Right forelimb (tissue), 1 donor: ENCODE data around the gene MSLN.
"Not testable (repeated sequence)": the region's sequence is repeated elsewhere in the genome, so short reads cannot be mapped to it uniquely, and the experiment has no call there.

Experiments
- DNase-seq: peaks from one replicate; pipeline ENCODE4 v3.0.0-alpha.2; 2018

MSLN gene

GRCh38 chr16:735982-736453 lies 24.5 kb upstream of the MSLN start:
- no peak for DNase-seq

- no peak for DNase-seq
These were observed 23.5 kb upstream of the MSLN start for GRCh38 chr16:736936-737481.

DNA sequence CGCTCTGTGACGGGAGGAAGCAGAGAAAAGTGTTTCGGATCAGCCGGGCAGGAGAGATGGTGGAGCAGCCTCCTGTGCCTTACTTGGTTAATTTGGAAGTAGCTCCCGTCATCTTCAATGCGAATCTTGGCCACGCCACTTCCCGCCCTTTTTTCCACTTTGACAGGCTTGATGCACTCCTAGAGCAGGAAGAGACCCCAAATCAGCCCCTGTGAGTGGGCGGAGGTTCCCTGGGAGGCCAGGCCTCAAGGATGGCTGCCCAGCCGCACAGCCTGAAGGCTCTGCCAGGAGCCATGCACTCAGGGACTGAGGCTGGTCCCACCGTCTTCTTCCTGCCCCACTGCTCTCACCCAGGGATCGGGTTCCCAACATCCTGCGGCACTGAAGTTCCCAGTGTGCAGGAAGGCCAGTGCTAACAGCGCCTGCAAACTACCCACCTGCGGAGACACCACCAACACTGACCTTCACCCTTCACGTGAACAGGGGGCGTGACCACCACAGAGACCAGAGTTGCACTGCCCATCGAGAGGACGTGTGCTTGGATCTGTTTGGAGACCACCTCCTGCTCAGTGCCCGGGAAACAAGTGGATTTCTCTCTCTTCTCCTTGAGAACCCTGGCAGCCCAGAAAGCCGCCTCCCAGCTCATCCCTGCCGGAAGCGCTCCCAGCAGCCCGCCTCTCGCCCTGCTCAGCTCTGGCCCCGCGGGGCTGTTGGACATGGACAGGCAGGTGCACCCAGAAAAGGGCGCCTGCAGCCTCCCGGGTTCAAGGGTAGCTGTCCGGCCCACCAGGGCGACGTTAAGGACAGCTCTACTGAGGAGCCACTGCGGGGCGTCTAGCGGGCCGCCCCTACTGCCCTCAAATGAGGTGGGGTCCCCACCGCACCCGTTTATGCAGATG lies 20.7 kb upstream of the MSLN start:
- no peak for DNase-seq

DNA sequence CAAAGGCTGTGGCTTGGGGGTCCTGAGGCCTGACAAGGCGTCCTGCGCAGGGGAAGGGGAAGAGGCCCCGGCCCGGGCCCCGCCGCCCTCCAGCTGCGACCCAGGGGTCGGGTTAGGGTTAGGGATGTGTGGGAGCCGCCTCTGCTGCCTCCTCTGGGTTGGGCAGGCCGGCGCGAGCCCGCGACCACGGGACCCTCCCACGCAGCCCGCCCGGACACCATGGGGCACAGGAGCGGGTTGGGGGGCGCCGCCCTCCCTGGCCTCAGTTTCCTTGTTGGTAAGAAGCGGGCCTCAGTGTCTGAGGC lies 20.1 kb upstream of the MSLN start:
- no peak for DNase-seq

- DNase-seq = peak; percentile 93
These were observed 19.6 kb upstream of the MSLN start, which contains the start of gene CIAO3 for GRCh38 chr16:740764-741505. Gene CIAO3, minus strand, starts transcription at chr16:740997. Its CDS starts 12 bp downstream, at chr16:740985.

DNA sequence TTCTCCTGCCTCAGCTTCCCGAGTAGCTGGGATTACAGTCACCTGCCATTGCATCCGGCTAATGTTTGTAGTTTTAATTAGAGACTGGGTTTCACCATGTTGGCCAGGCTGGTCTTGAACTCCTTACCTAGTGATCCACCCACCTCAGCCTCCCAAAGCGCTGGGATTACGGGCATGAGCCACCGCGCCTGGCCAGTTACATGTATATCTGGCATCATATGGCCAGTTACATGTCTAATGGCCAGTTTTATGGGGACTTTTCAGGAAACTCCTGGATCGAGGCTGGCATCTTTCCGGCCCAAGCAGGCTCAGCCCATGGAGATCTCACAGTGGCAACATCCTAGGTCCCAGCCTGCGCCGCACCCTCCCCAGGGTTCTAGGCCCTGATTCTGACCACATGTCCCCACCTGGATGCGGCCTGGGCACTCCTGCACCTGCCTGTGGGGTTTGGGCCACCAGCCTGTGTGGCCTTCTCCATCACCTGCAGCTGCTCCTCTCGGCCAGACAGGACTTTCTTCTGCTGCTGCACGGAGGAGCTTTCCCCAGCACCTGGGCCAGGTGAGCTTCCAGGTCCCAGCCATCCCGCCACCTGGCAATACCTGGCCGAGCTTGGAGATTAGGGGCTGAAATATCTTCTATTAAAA lies 18.4 kb upstream of the MSLN start:
- DNase-seq = no peak

GRCh38 chr16:742894-743293 lies 17.6 kb upstream of the MSLN start:
- DNase-seq = not testable (repeated sequence)

GRCh38 chr16:743794-744500 lies 16.6 kb upstream of the MSLN start:
- DNase-seq = no peak

GRCh38 chr16:745739-746138 lies 14.8 kb upstream of the MSLN start:
- no peak for DNase-seq

- no peak for DNase-seq
These were observed 13.9 kb upstream of the MSLN start for GRCh38 chr16:746637-747036.

GRCh38 chr16:747978-748746 lies 12.4 kb upstream of the MSLN start:
- no peak for DNase-seq

DNA sequence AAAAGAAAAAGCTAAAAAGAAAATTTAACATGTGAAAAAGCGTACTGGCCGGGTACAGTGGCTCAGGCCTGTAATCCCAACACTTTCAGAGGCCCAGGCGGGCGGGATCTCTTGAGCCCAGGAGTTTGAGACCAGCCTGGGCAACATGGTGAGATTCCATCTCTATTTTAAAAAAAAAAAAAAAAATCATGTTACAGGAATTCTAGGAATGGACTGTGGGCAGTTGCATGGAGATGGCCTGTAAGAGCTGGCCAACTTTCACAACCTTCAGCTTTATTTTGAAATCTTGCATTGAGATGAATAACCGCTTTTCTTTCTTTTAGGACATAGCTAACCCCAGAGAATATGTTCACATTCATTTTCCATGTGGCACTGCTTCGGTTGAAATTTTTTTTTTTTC lies 11.5 kb upstream of the MSLN start:
- no peak for DNase-seq

GRCh38 chr16:750485-750884 lies 10.0 kb upstream of the MSLN start:
- DNase-seq = no peak

GRCh38 chr16:751152-752006 lies 9.2 kb upstream of the MSLN start:
- DNase-seq = no peak

DNA sequence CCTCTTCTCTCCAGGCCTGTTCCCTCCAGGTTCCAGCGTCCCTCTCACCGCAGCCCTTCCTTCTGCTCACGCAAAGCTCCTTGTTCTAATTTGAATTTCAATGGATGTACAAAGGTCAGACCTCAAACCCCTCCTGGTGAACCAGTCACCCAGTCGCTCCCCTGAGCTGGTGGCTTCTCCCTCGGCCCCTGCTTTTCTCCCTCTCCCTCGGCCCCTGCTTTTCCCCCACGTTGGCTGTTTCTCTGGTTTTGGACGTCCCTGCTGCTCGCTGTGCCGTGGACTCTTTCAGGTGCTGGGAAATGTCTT lies 8.6 kb upstream of the MSLN start:
- no peak for DNase-seq

GRCh38 chr16:754121-754607 lies 6.4 kb upstream of the MSLN start:
- DNase-seq = not testable (repeated sequence)

DNA sequence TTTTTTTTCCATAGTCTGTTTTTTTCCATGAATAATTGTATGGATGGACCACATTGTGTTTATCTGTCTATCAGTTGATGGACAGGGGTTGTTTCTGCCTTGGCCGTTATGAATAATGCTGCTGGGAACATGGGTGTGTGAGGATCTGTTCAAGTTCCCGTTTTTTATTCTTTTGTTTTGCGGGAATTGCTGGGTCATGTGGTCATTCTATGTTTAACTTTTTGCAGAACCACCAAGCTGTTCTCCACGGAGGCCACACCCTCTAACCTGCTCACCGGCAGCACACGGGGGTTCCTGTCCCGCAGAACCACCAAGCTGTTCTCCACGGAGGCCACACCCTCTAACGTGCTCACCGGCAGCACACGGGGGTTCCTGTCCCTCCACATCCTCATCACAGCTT lies 5.9 kb upstream of the MSLN start:
- DNase-seq = no peak

DNA sequence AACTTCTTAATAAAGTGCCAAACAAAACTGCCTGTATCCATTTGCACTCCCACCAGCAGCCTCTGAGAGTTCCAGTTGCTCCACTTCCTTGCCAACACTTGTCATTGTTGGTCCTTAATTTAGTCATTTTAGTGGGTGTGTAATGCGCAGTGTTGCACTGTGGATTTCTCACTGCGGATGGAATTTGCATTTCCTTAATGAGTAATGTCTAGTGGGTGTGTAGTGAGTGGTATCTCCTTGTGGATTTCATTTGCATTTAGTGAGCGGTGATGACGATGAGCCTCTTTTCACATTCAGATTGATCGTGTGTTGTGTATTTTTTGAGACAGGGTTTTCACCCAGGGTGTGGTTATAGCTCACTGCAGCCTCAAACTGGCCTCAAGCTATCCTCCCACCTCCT lies 4.1 kb upstream of the MSLN start:
- DNase-seq = no peak

GRCh38 chr16:759110-759910 lies 1.2 kb upstream of the MSLN start:
- DNase-seq = no peak

- DNase-seq = no peak
These were observed 469 bp upstream of the MSLN start for GRCh38 chr16:760065-760464.
